Mesenteric fat pad (tissue), 1 donor: ENCODE results near the gene TSSK3. TPM values are rescaled to one million over a fixed set of nuclear protein-coding genes. Genes with fewer than 3 reads are reported as not detected.

Experiments used
- DNase-seq: peaks from one replicate; pipeline ENCODE4 v3.0.0-alpha.2; 2020; ENCODE audit warnings: low spot score
- long read RNA-seq: library from polyadenylated mRNA; unstranded; transcript quantifications from one replicate; pipeline ENCODE4 v2.0.0, GENCODE V29; 2020
- total RNA-seq: library from RNA; stranded (reverse); fragmentation: NEBNext Ultra II Directional; extraction: Animal tissue kit (Norgen Biotek cat#: 25700); gene quantifications from one replicate; pipeline ENCODE4 v1.2.1, GENCODE V29; 2021
- donor health status: DM: yes; HTN: yes; CAD: no.

Gene TSSK3
- 1.2 TPM for total RNA-seq
- long read RNA-seq, partial matches to known transcripts: 0 of 7 reads
- long read RNA-seq, other reads (novel, unspliced or antisense): 7 of 7 reads

GRCh38 chr1:32362474-32363313, at the start of gene TSSK3, which contains the start of gene FAM229A:
Gene TSSK3 (plus strand): TSS chr1:32362539. CDS start chr1:32362702, 163 bp downstream.
Gene FAM229A (minus strand): TSS chr1:32362485. CDS start chr1:32362091, 394 bp downstream.
- DNase-seq: no peak

GRCh38 chr1:32316903-32317277, 45.4 kb upstream of the TSSK3 start:
- no peak for DNase-seq

- DNase-seq: no peak
These were observed 44.0 kb upstream of the TSSK3 start for GRCh38 chr1:32318127-32318869.

- DNase-seq: no peak
These were observed 40.5 kb upstream of the TSSK3 start for GRCh38 chr1:32321712-32322291.

- no peak for DNase-seq
These were observed 35.1 kb upstream of the TSSK3 start for GRCh38 chr1:32327204-32327603.

GRCh38 chr1:32329931-32330466, 32.3 kb upstream of the TSSK3 start:
- DNase-seq: no peak

GRCh38 chr1:32330558-32331151, 31.7 kb upstream of the TSSK3 start:
- DNase-seq: no peak

GRCh38 chr1:32331549-32331948, 30.8 kb upstream of the TSSK3 start:
- DNase-seq: no peak

GRCh38 chr1:32332290-32333079, 29.9 kb upstream of the TSSK3 start:
- DNase-seq: no peak

- no peak for DNase-seq
These were observed 28.9 kb upstream of the TSSK3 start for GRCh38 chr1:32333251-32333963.

GRCh38 chr1:32334274-32334861, 28.0 kb upstream of the TSSK3 start:
- DNase-seq: no peak

GRCh38 chr1:32334864-32335534, 27.3 kb upstream of the TSSK3 start:
- no peak for DNase-seq

- no peak for DNase-seq
These were observed 26.9 kb upstream of the TSSK3 start for GRCh38 chr1:32335535-32335789.

- peak; percentile 94 for DNase-seq
These were observed 26.3 kb upstream of the TSSK3 start, which contains the start of gene MARCKSL1 for GRCh38 chr1:32335790-32336590. Gene MARCKSL1 (minus strand): TSS chr1:32336233. CDS start chr1:32336033, 200 bp downstream.

GRCh38 chr1:32336591-32336932, 25.8 kb upstream of the TSSK3 start:
- no peak for DNase-seq

GRCh38 chr1:32336963-32337675, 25.2 kb upstream of the TSSK3 start:
- no peak for DNase-seq

- DNase-seq: no peak
These were observed 24.3 kb upstream of the TSSK3 start for GRCh38 chr1:32337855-32338636.
